ENCODE measurements around the gene CTIF.

Gene CTIF

GRCh38 chr18:48757906-48758305 is 219.1 kb downstream of the CTIF start:
- TF ChIP-seq POLR2AphosphoS5 (IDR thresholded peaks at IDR 0.05; ENCODE audit: low read depth, low read length) (no peak), POLR2A (IDR thresholded peaks at IDR 0.05; ENCODE audit: low read depth, low read length) (no peak), POU2F2 (IDR thresholded peaks at IDR 0.05; ENCODE audit: low read depth, low read length) (no peak), SPI1 (IDR thresholded peaks at IDR 0.05; ENCODE audit: low read depth, low read length) (no peak), PAX5 (IDR thresholded peaks at IDR 0.05; ENCODE audit: insufficient read depth, low read length, severe bottlenecking) (no peak), TAF1 (IDR thresholded peaks at IDR 0.05; ENCODE audit: low read depth, low read length) (no peak)
- FAIRE-seq = no peak
- no peak for DNase-seq (ENCODE audit: insufficient read length, low spot score)

GRCh38 chr18:48761582-48761981 is 222.8 kb downstream of the CTIF start:
- DNase-seq (ENCODE audit: insufficient read length, low spot score) (no peak), FAIRE-seq (no peak)
- TF ChIP-seq PAX5 (IDR thresholded peaks at IDR 0.05; ENCODE audit: insufficient read depth, low read length, severe bottlenecking) (no peak), TAF1 (IDR thresholded peaks at IDR 0.05; ENCODE audit: low read depth, low read length) (no peak), POU2F2 (IDR thresholded peaks at IDR 0.05; ENCODE audit: low read depth, low read length) (no peak)

- FAIRE-seq = no peak
- no peak for DNase-seq (ENCODE audit: insufficient read length, low spot score)
- TF ChIP-seq SPI1 (IDR thresholded peaks at IDR 0.05; ENCODE audit: low read depth, low read length) = no peak
- no peak for TF ChIP-seq POLR2AphosphoS5 (IDR thresholded peaks at IDR 0.05; ENCODE audit: low read depth, low read length)
- TF ChIP-seq PAX5 (IDR thresholded peaks at IDR 0.05; ENCODE audit: insufficient read depth, low read length, severe bottlenecking) = no peak
- TF ChIP-seq POLR2A (IDR thresholded peaks at IDR 0.05; ENCODE audit: low read depth, low read length) = no peak
- no peak for TF ChIP-seq TAF1 (IDR thresholded peaks at IDR 0.05; ENCODE audit: low read depth, low read length)
- no peak for TF ChIP-seq POU2F2 (IDR thresholded peaks at IDR 0.05; ENCODE audit: low read depth, low read length)
These were observed 223.2 kb downstream of the CTIF start for GRCh38 chr18:48762022-48762421.

GRCh38 chr18:48762836-48763718 is 224.2 kb downstream of the CTIF start:
- DNase-seq (ENCODE audit: insufficient read length, low spot score) (no peak), FAIRE-seq (no peak)
- no peak for TF ChIP-seq TAF1 (IDR thresholded peaks at IDR 0.05; ENCODE audit: low read depth, low read length)
- no peak for TF ChIP-seq SPI1 (IDR thresholded peaks at IDR 0.05; ENCODE audit: low read depth, low read length)
- TF ChIP-seq POLR2AphosphoS5 (IDR thresholded peaks at IDR 0.05; ENCODE audit: low read depth, low read length) = no peak
- TF ChIP-seq POU2F2 (IDR thresholded peaks at IDR 0.05; ENCODE audit: low read depth, low read length) = no peak
- TF ChIP-seq PAX5 (IDR thresholded peaks at IDR 0.05; ENCODE audit: insufficient read depth, low read length, severe bottlenecking) = no peak
- TF ChIP-seq POLR2A (IDR thresholded peaks at IDR 0.05; ENCODE audit: low read depth, low read length) = no peak

- TF ChIP-seq PAX5 (IDR thresholded peaks at IDR 0.05; ENCODE audit: insufficient read depth, low read length, severe bottlenecking) = no peak
- no peak for TF ChIP-seq POLR2AphosphoS5 (IDR thresholded peaks at IDR 0.05; ENCODE audit: low read depth, low read length)
- TF ChIP-seq TAF1 (IDR thresholded peaks at IDR 0.05; ENCODE audit: low read depth, low read length) = no peak
- no peak for TF ChIP-seq SPI1 (IDR thresholded peaks at IDR 0.05; ENCODE audit: low read depth, low read length)
- no peak for TF ChIP-seq POLR2A (IDR thresholded peaks at IDR 0.05; ENCODE audit: low read depth, low read length)
- TF ChIP-seq POU2F2 (IDR thresholded peaks at IDR 0.05; ENCODE audit: low read depth, low read length) = no peak
- DNase-seq (ENCODE audit: insufficient read length, low spot score) (no peak), FAIRE-seq (no peak)
These were observed 224.9 kb downstream of the CTIF start for GRCh38 chr18:48763719-48764100.

- FAIRE-seq (no peak), DNase-seq (ENCODE audit: insufficient read length, low spot score) (no peak)
- no peak for TF ChIP-seq SPI1 (IDR thresholded peaks at IDR 0.05; ENCODE audit: low read depth, low read length)
- TF ChIP-seq POLR2AphosphoS5 (IDR thresholded peaks at IDR 0.05; ENCODE audit: low read depth, low read length) = no peak
- TF ChIP-seq POU2F2 (IDR thresholded peaks at IDR 0.05; ENCODE audit: low read depth, low read length) = no peak
- TF ChIP-seq PAX5 (IDR thresholded peaks at IDR 0.05; ENCODE audit: insufficient read depth, low read length, severe bottlenecking) = no peak
- TF ChIP-seq POLR2A (IDR thresholded peaks at IDR 0.05; ENCODE audit: low read depth, low read length) = no peak
- TF ChIP-seq TAF1 (IDR thresholded peaks at IDR 0.05; ENCODE audit: low read depth, low read length) = no peak
These were observed 226.2 kb downstream of the CTIF start for GRCh38 chr18:48765053-48765452.

GRCh38 chr18:48766026-48766425 is 227.2 kb downstream of the CTIF start:
- DNase-seq (ENCODE audit: insufficient read length, low spot score) = no peak
- TF ChIP-seq PAX5 (IDR thresholded peaks at IDR 0.05; ENCODE audit: insufficient read depth, low read length, severe bottlenecking) (no peak), POU2F2 (IDR thresholded peaks at IDR 0.05; ENCODE audit: low read depth, low read length) (no peak), TAF1 (IDR thresholded peaks at IDR 0.05; ENCODE audit: low read depth, low read length) (no peak), POLR2A (IDR thresholded peaks at IDR 0.05; ENCODE audit: low read depth, low read length) (no peak)
- FAIRE-seq = no peak

- no peak for DNase-seq (ENCODE audit: insufficient read length, low spot score)
- TF ChIP-seq PAX5 (IDR thresholded peaks at IDR 0.05; ENCODE audit: insufficient read depth, low read length, severe bottlenecking) (no peak), POLR2A (IDR thresholded peaks at IDR 0.05; ENCODE audit: low read depth, low read length) (no peak), TAF1 (IDR thresholded peaks at IDR 0.05; ENCODE audit: low read depth, low read length) (no peak), POLR2AphosphoS5 (IDR thresholded peaks at IDR 0.05; ENCODE audit: low read depth, low read length) (no peak)
- no peak for FAIRE-seq
These were observed 227.7 kb downstream of the CTIF start for GRCh38 chr18:48766487-48766886.

GRCh38 chr18:48767090-48767690 is 228.4 kb downstream of the CTIF start:
- FAIRE-seq (no peak), DNase-seq (ENCODE audit: insufficient read length, low spot score) (no peak)
- no peak for TF ChIP-seq POU2F2 (IDR thresholded peaks at IDR 0.05; ENCODE audit: low read depth, low read length)
- no peak for TF ChIP-seq PAX5 (IDR thresholded peaks at IDR 0.05; ENCODE audit: insufficient read depth, low read length, severe bottlenecking)
- no peak for TF ChIP-seq POLR2A (IDR thresholded peaks at IDR 0.05; ENCODE audit: low read depth, low read length)
- TF ChIP-seq SPI1 (IDR thresholded peaks at IDR 0.05; ENCODE audit: low read depth, low read length) = no peak

Measured in GM12891 (cell line).